Stimulated activated CD8-positive, alpha-beta memory T cell treated with anti-CD3 and anti-CD28 coated beads, Interleukin-12 subunit alpha, Interleukin-12 subunit beta, amount 100 ng/mL, for 24 hours (primary cell): ENCODE measurements around the gene CFAP119.
A peak's percentile ranks its signal among the peaks of the same experiment; 100 is the strongest.

Source experiments
- DNase-seq: peaks from one replicate; pipeline ENCODE4 v3.0.0-alpha.2; 2020; ENCODE audit errors: extremely low read depth

The CFAP119 gene

DNA sequence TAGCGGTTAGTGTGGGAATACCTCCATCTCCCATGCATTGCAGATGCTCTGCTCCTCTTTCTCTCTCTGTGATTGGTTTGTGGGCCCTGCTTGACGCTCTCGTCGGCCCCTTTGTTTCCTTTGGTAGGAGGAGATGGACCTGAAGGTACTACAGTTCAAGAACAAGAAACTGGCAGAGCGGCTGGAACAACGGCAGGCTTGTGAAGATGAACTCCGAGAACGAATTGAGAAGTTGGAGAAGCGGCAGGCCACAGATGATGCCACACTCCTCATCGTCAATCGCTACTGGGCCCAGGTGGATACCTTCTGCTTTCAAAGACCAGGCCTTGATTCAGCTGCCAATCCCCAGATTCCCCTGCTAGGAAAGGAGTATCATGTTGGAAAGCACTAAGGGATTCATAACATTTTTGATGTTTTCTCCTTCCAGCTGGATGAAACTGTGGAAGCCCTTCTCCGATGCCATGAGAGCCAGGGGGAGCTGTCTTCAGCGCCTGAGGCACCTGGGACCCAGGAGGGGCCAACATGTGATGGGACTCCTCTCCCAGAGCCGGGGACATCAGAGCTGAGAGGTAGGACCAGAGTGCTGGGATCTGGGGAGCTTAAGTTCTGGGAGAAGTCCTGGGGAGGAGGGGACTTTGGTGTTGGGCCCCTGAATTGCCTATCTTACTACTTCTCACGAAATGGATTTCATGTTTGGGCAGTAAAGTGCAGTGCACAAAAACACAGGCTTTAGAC, 1.3 kb upstream of the CFAP119 start:
- no peak for DNase-seq

DNA sequence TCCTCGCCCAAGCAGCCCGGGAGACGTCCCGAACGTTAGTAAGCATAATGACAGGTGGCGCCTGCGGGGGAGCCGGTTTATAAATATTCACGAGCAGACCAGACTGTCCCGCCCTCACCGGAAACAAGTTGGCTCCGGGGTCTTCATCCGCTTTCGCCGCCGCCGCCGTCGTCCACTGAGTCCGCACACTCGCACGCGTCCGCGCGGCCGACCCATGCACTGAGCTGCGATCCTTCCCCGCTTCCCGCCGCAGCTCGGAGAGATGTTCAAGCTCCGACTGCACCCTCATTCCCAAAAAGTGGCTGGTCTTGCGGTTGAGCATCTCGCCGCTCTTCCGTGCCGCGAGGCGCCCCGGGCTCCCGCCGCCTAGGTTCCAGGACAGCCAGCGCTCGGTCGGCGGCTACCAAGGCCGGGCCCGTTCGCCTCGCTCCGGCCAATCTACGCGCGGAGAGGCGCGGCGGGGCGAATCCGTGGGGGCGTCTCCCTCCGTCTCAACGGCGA, 385 bp downstream of the CFAP119 start:
- no peak for DNase-seq

DNA sequence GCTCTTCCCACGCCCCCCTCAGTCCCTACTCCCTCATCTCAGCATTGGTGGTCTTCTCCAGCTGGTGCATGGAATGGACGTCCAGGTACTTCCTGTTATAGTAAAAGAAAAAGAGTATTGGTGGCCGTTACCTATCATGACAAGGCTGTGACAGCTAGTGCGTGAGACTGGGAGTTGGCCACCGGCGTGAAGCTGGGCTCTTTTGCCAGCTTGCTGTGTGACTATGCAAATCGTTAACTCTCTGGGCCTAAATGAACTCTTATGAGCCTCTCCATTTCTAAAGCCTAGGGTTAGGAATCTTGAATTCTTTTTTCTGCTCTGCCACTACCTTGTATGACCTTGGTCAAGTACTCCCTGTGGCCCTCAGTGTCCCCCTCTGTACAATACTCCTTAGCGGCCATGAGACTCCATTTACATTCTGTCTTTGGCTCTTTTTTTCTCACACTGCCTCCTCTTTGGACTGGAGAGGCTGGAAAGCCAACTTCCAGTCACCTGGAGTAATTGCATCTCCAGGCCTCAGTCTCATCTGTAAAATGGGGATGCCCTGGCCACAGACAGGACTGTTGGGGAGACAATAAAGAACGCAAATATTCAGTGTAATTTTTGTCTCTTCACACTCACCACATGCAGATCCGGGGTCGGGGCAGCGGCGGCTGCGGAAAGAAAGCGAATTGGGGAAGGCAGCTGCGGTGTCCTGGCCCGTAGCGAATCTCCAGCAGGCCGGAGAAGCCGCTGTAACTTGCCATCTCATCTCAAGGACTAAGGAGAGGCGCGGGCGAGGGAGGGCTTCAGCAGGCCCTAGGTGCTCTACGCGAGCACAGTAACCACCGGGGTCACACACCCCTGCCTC, 1.1 kb downstream of the CFAP119 start:
- no peak for DNase-seq

DNA sequence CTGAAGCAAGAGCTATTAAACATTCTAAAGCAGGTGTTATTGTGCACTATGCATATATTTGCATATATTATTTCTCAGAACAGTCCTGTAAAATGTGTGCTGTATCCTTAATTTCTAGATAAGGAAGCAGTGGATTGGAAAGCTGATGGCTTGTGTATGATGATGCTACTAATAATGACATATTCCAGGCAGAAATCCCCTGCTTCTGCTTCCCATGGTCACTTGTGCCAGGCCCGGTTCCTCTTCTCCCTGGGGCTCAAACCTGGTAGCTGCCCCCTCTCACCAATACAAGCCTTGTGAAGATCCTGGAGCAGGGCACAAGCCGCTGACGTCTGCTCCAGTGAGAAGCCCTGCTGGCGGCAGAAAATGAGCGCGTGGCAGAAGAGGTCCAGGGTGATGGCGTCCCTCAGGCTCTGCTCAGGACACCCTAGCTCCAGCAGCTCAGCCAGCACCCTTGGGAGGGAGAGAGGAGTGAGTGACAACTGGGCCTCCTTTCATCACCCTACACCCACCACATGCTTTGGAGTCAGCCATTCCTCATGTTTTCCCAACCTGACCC, 1.8 kb downstream of the CFAP119 start:
- DNase-seq: no peak

DNA sequence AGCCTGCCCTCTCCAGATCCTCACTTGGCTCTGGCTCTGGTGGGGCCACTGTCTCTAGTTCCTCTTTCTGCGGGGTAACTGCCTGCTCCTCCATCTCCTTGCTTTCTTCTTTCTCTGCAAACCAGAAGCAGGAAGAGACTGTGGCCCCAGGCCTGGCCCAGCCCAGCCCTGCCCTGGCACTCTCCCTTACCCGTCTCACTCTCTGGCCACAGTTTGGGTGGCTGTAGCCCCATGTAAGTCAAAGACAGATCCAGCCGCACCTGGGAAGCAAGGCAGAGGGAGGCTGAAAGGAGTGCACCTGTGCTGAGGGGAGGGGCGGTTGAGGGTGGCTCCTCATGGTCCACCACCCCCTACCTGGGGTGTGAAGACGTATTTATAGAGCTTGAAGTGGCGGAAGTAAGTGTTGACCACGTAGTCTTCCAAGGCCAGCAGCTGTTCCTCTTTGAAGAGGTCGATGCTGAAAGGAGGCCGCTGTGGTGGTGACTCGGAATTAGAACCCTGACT, 2.8 kb downstream of the CFAP119 start:
- DNase-seq: no peak

DNA sequence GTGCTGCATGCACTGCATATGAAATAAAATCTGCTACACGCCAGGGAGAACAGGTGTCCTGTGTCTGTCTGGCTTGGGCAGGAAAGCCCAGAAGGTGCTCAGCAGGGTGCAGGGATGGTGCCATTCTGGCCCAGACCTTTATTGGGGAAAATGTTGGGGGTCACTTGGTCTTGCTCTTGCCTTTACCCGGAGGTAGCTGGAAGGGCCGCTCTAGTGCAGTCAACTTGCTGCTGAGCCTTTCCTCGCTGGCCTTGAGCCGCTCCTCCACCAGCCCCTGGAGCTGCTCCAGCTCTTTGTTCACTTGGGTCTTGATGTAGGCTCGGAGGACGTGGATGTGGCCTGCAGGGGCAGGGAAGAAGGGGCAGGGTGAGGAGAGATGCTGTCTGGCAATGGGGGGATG, 4.5 kb downstream of the CFAP119 start:
- DNase-seq: no peak

DNA sequence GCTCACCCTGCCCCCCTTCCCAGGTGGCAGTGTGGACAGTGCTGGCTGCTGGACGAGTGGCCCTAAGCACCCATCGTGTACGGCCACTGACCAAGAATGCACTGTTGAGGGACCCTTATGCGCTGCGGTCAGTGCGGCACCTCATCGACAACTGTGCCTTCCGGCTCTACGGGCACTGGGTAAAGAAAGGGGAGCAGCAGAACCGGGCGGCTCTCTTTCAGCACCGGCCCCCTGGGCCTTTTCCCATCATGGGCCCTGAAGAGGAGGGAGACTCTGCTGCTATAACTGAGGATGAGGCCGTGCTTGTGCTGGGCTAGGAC, 5.1 kb downstream of the CFAP119 start:
- DNase-seq: no peak

DNA sequence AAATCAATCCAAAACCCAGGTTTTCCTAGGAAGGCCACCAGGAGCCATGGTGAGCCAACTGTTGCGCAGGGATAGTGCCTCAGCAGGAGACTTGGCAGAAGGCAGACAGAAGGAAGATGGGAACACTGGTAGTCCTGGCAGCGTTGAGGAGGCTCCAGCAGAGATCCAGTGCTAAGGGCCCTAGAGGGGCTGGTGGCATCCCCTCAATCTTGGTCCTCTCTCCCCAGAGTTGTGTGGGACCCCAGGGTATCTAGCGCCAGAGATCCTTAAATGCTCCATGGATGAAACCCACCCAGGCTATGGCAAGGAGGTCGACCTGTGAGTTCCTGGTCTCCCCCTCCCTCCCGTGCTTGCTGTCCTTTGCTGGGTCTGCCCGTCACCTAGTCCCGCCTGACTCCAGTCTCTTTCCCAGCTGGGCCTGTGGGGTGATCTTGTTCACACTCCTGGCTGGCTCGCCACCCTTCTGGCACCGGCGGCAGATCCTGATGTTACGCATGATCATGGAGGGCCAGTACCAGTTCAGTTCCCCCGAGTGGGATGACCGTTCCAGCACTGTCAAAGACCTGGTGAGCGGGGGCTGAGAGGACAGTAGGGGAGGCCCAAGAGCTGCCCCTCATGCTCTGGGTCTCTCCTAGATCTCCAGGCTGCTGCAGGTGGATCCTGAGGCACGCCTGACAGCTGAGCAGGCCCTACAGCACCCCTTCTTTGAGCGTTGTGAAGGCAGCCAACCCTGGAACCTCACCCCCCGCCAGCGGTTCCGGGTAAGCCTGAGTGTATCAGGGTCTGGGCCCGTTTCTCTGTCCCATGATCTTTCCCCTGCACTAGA, 5.7 kb downstream of the CFAP119 start:
- no peak for DNase-seq

DNA sequence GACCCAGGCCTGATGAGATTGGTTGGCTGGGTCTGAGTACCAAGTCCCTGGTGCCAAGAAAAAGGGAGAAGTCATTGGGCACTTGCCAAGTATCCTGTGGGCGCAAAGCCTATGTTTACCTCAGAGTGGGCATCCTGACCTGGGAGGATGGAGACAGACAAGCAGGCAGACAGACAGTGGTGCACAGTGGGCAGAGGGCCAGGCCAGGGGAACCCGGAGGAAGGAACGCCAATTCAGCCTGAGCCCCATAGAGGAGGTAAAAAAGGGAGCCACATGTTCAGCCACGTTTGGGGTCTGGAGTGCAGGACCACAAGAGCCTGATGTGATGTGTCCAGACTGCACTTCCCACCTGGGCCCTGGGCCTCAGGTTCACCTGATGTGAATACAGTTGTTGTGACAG, 8.3 kb downstream of the CFAP119 start:
- no peak for DNase-seq

DNA sequence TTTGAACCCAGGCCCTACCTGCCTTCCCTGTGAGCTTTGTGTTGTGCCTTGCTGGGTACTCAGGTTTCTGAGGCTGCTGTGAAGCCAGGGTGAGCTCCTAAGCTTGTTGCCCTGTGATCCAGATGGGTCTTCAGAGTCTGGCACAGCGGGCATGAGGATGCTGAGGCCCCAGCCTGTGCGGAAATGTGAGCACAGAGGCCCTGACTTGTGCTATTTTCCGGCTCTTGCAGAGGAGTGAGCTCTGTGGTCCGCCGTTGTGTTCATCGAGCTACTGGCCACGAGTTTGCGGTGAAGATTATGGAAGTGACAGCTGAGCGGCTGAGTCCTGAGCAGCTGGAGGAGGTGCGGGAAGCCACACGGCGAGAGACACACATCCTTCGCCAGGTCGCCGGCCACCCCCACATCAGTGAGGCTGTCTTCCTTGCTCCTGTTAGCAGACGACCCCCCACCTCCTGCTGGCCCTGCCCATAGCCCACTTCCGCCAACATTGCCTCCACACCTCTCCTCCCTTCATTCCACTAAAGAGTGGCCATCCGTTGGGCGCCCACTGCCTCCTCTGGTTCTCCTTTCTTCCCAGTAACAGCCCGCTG, 10.9 kb downstream of the CFAP119 start:
- no peak for DNase-seq

DNA sequence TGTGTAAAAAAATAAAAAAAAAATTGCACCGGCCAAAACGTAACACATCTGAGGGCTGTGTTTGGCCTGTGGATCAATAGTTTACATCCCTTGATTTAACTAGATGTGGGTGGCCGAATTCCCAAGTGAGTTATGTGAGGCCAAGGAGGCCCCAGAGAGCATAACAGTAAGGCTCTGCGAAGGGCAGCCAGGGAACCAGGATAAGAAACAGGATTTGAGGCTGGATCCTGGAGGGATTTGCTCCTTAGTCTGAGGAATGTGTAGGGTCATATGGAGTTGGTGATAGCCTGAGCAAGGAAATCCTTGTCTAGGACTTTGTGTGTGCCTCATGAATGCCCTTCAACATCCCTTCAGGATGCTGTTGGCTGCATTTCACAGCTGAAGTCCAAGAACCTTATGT, 11.7 kb downstream of the CFAP119 start:
- no peak for DNase-seq

DNA sequence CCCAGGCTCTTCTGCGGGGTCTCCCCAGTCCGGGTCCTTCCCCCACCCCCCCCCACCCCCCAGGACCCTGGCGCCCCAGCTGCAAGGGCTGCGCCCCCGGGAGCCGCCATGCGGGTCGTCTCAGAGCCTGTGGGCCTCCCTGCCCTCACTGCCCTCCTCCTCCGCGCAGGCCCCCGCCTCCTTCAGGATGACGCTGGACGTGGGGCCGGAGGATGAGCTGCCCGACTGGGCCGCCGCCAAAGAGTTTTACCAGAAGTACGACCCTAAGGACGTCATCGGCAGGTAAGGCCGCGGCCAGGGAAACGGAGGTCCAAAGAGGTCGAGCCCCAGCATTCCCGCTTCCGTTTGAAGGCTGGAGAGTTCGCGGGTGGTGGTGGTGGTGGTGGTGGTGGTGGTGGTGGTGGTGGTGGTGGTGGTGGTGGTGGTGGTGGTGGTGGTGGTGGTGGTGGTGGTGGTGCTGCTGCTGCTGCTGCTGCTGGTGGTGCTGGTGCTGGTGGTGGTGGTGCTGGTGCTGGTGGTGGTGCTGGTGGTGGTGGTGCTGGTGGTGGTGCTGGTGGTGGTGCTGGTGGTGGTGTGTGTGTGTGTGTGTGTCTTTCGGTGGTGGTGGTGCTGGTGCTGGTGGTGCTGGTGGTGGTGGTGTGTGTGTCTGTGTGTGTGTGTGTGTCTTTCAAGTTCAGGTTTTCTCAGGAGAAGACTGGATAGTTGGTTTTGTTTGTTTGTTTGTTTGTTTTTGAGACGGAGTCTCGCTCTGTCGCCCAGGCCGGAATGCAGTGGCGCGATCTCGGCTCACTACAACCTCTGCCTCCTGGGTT, 13.0 kb downstream of the CFAP119 start:
- DNase-seq: no peak

DNA sequence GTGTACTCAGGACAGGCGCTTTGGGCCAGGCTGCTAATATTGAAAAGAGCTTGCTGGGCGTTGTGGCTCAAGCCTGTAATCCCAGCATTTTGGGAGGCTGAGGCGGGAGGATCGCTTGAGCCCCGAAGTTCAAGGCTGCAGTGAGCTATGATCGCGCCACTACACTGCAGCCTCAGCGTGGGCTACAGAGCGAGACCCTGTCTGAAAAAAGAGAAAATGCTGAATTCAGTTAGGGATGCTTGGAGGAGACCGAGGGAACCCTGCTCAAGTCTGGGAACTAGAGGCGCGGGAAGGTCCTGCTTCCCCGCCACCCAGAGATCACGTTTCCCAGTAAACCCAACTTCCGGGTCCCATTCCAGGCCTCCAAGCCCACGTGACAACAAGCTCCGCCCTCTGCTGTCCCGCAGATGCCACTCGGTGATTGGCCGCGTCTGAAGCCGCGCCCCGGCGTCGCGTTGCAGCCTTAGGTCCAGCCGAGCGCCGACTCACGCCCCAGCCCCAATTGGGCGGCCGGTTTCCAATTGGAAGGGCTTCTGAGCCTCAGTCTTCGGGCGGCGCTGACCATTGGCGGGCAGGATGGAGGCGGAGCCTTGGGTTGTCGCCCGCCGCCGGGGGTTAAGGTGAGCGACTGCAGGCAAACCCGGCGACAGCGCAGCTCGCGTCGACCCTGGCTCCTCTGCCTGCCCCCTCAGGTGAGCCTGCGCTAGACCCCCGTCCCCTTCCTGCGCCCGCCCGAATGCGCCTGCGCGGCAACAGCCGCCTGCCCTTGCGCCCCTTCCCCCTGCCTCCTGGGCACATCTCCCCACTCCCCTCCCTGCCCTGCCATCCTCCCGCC, 13.8 kb downstream of the CFAP119 start, which contains the start of gene PHKG2:
Gene PHKG2 (plus strand): TSS at position 627 of the 835 bp plus-strand sequence. CDS start 396 bp downstream, outside the sequence.
- peak; percentile 91 for DNase-seq

DNA sequence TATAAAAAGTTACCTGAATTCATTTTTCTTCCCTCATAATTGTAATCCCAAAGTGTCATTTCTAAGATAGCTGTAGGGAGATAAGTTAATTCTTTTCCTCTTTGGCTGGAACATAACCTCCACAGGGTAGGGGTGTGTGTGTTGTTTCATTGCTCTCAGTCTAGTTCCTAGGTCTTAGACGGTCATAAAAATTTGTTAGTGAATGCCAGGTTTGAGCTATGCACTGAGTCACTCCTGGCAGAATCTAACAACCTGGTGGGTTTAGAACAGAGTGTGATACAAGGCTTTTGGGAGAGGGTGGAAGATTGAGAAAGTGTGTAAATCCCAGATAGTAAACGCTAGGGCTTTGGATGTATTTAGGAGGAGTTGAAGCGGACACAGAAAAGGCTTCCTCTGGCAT, 14.5 kb downstream of the CFAP119 start:
- DNase-seq: no peak

DNA sequence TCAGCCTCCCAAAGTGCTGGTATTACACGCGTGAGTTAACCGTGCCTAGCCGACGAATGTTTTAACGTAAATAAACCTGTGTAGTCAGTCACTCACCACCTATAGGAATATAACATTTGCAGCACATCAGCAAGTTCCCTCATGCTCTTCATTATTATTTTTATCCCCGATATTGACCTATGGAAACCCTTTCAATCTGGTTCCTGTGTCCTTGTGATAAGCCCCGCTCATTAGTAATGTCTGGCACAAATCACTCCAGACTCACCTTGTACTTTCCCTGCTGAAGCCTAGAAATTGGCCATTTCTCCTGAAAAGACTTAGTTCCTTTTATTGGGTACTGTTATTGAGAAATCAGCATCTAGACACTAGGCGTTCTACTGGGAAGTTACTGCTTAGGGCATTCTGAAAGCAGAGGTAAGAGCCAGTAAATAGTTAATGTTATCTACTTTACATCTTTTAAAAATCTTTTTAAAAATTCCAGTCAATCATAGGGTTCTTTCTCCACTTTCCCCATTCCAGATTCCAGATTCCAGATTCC, 15.2 kb downstream of the CFAP119 start:
- DNase-seq: no peak

DNA sequence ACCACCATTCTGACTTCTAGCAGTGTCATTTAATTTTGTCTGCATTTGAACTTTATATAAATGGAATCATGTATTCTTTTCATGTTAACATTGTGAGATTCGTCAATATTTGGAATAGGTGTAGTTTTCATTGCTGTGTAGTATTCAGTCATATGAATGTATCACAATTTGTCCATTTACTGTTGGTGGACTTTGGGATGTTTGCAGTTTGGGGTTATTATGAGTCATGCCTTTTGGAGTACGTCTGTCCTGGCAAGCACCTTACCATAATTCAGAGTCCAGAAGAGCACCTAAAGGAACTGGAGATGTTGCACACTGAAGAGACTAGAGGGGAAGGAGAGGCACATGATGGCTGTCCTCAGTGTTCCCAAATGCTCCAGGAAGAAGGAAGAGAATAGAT, 16.8 kb downstream of the CFAP119 start:
- no peak for DNase-seq

DNA sequence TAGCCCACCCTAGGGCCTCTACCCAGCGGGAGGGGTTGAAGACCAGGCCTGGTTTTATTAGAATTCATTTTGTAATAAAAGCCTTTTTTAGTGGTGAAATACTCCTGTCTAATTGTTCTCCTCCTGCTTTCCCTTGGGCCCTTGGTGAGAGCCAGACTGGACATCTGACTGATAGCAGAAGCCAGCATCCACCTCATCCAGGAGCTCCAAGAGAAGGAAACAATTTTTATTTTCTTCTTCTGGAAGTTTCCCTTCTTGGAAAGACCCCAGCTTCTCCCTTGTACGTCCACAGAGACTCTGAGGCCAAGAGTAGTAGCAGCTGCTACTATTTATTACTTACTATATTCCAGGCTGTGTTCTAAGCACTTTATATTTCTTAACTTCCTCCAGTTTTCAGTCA, 17.7 kb downstream of the CFAP119 start:
- DNase-seq: no peak

DNA sequence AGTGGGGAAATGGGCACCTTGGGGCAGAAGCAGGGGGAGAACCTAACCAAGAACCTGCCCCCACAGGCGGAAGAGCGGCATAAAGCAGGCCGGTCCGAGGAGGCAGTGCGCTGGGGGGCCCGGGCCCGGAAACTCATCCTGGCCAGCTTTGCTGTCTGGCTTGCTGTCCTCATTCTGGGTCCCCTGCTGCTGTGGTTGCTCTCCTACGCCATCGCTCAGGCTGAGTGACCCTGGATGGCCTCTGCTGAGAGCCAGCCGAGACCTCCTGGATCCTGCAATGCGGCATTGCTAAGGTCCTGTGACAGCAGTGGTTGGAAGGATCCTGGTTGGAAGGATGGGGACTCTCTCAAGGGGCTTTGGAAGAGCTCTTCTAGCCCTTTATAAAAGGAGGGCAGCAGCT, 18.1 kb downstream of the CFAP119 start:
- no peak for DNase-seq

DNA sequence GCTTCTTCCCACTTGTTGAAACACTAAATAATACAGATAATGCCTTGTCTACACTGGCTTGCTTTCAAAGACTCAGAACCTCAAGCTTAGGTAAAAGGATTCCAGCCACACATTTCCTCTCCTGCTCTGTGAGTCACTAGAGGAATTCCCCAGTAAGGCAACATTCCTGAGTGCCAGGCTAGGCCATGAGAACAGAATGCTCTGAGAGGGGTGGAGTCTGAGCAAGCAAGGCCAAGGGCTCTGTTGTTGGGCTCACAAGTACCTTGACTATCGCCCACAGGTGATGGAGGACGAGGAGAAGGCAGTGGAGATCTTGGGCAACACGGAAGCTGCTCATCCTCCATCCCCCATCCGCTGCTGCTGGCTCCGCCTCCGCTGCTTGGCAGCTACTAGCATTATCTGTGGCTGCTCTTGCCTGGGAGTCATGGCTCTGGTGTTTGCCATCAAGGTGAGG, 20.4 kb downstream of the CFAP119 start:
- DNase-seq: no peak
